HepG2 (cell line): ENCODE measurements around the gene SZRD1.

Source experiments
- ZNF256 ChIP-seq: sonication (generic); formaldehyde crosslinking; conservative IDR thresholded peaks from 2 replicates; pipeline ENCODE4 v1.4.0; 2020; ENCODE audit warnings: missing genetic modification reagents
- TF ChIP-seq, protein P1 (sequence below): sonication (generic); formaldehyde crosslinking; IDR thresholded peaks from 2 replicates; pipeline ENCODE4 v1.4.0; 2020; ENCODE audit warnings: low read depth, mild to moderate bottlenecking, missing genetic modification reagents

DNA sequence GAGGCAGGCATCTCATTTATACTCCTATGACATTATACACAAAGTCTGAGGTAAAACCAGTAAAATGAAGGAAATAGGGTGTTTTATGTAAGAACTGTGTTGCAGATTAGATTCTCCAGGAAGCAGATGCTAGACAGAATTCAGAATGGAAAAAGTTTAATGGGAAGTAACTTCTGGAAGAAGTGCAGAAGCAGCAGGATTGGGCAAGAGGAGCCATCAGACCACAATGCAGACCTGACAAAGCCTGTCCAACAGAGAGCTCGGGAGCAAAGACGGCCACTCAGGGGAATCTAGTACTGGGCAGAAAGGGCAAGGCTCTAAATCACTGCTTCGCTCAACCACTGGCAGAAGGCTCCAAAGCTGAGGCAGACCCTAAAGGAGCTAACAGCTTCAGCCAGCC is 48.5 kb upstream of the SZRD1 start:
- TF ChIP-seq, protein P1, sequence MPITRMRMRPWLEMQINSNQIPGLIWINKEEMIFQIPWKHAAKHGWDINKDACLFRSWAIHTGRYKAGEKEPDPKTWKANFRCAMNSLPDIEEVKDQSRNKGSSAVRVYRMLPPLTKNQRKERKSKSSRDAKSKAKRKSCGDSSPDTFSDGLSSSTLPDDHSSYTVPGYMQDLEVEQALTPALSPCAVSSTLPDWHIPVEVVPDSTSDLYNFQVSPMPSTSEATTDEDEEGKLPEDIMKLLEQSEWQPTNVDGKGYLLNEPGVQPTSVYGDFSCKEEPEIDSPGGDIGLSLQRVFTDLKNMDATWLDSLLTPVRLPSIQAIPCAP (CRISPR knock-in tag) = no peak
- no peak for TF ChIP-seq ZNF256 (CRISPR knock-in tag)
